HEK293 (cell line): ENCODE measurements around the gene GRIP1.

Experiments
- CTCF ChIA-PET: fragments of 350-600 bp; formaldehyde crosslinking; extraction: SDS; loops from one replicate; lab custom pipeline; 2021; ENCODE audit warnings: antibody characterized with exemption; lab: Yijun Ruan, JAX
- POLR2A ChIA-PET: fragments of 300-600 bp; formaldehyde crosslinking; extraction: SDS; loops from one replicate; lab custom pipeline; 2020; ENCODE audit warnings: antibody characterized with exemption, inconsistent platforms; lab: Yijun Ruan, JAX
- H3K27ac ChIP-seq: fragments of 200-500 bp; sonication (Bioruptor generic); 2 replicates; pipeline ENCODE4 v1.5.1; 2014; ENCODE audit warnings: low read depth, low read length, control low read depth, inconsistent platforms; ENCODE audit errors: extremely low read depth
- H3K36me3 ChIP-seq, 2 experiments: fragments of 200-500 bp in 1 of 2; sonication (Bioruptor generic) in 1 of 2; 1 replicate in 1 of 2; 2 replicates in 1 of 2; pipeline ENCODE4 v1.5.1; 2014 to 2017; ENCODE audit warnings: inconsistent platforms in 2 of 2, low read length in 2 of 2; ENCODE audit not compliant: control insufficient read depth in 2 of 2, insufficient read depth in 1 of 2
- H3K4me1 ChIP-seq: fragments of 200-500 bp; sonication (Bioruptor generic); 2 replicates; pipeline ENCODE4 v1.5.1; 2014; ENCODE audit warnings: mild to moderate bottlenecking, low read length, inconsistent platforms; ENCODE audit not compliant: control insufficient read depth, insufficient read depth
- H3K4me3 ChIP-seq: 2 replicates; pipeline ENCODE4 v1.5.1; 2011; ENCODE audit warnings: low read depth, mild to moderate bottlenecking, control low read depth, low read length, moderate library complexity
- H3K9me3 ChIP-seq: fragments of 200-500 bp; sonication (Bioruptor generic); 2 replicates; pipeline ENCODE4 v1.5.1; 2014; ENCODE audit warnings: low read depth, low read length, inconsistent platforms; ENCODE audit not compliant: control insufficient read depth, insufficient read depth
- EGR2 ChIP-seq: fragments of 450-650 bp; formaldehyde crosslinking; IDR thresholded peaks from 2 replicates; pipeline ENCODE4 v1.5.1; 2016; ENCODE audit warnings: low read depth, missing biosample characterization, missing genetic modification characterization
- KLF10 ChIP-seq: fragments of 450-650 bp; IDR thresholded peaks from 2 replicates; pipeline ENCODE4 v1.5.1; 2018; ENCODE audit warnings: missing biosample characterization, mild to moderate bottlenecking, missing genetic modification characterization
- OVOL3 ChIP-seq: fragments of 450-650 bp; formaldehyde crosslinking; IDR thresholded peaks from 2 replicates; pipeline ENCODE4 v1.5.1; 2016; ENCODE audit warnings: missing biosample characterization, missing genetic modification characterization
- PRDM1 ChIP-seq: fragments of 450-650 bp; formaldehyde crosslinking; IDR thresholded peaks from 2 replicates; pipeline ENCODE4; 2016; ENCODE audit warnings: missing biosample characterization, missing genetic modification characterization
- PRDM10 ChIP-seq: fragments of 450-650 bp; formaldehyde crosslinking; IDR thresholded peaks from 2 replicates; pipeline ENCODE4 v1.5.1; 2016; ENCODE audit warnings: missing biosample characterization, missing genetic modification characterization
- SCRT1 ChIP-seq: fragments of 450-650 bp; formaldehyde crosslinking; IDR thresholded peaks from 2 replicates; pipeline ENCODE4 v1.5.1; 2016; ENCODE audit warnings: missing biosample characterization, missing genetic modification characterization, borderline replicate concordance
- SCRT2 ChIP-seq: fragments of 450-650 bp; formaldehyde crosslinking; IDR thresholded peaks from 2 replicates; pipeline ENCODE4 v1.5.1; 2016; ENCODE audit warnings: missing biosample characterization, missing genetic modification characterization
- ZBTB11 ChIP-seq: fragments of 450-650 bp; formaldehyde crosslinking; conservative IDR thresholded peaks from 2 replicates; pipeline ENCODE4 v1.5.1; 2016; ENCODE audit warnings: low read depth, missing biosample characterization, missing genetic modification characterization
- ZBTB8A ChIP-seq: fragments of 450-650 bp; formaldehyde crosslinking; IDR thresholded peaks from 2 replicates; pipeline ENCODE4 v1.5.1; 2016; ENCODE audit warnings: missing biosample characterization, missing genetic modification characterization
- ZFP69B ChIP-seq: fragments of 450-650 bp; formaldehyde crosslinking; IDR thresholded peaks from 2 replicates; pipeline ENCODE4 v1.5.1; 2016; ENCODE audit warnings: missing biosample characterization, missing genetic modification characterization
- ZNF121 ChIP-seq: fragments of 450-650 bp; formaldehyde crosslinking; IDR thresholded peaks from 2 replicates; pipeline ENCODE4 v1.5.1; 2016; ENCODE audit warnings: missing biosample characterization, missing genetic modification characterization
- ZNF211 ChIP-seq: fragments of 450-650 bp; formaldehyde crosslinking; IDR thresholded peaks from 2 replicates; pipeline ENCODE4 v1.5.1; 2016; ENCODE audit warnings: low read depth, missing biosample characterization, missing genetic modification characterization
- ZNF214 ChIP-seq: fragments of 450-650 bp; formaldehyde crosslinking; IDR thresholded peaks from 2 replicates; pipeline ENCODE4 v1.5.1; 2017; ENCODE audit warnings: missing biosample characterization, mild to moderate bottlenecking, missing genetic modification characterization, borderline replicate concordance
- ZNF248 ChIP-seq: fragments of 450-650 bp; formaldehyde crosslinking; IDR thresholded peaks from 2 replicates; pipeline ENCODE4 v1.5.1; 2017; ENCODE audit warnings: missing biosample characterization, missing genetic modification characterization
- ZNF324 ChIP-seq: fragments of 450-650 bp; formaldehyde crosslinking; IDR thresholded peaks from 2 replicates; pipeline ENCODE4 v1.5.1; 2016; ENCODE audit warnings: missing biosample characterization, missing genetic modification characterization
- ZNF362 ChIP-seq: fragments of 450-650 bp; formaldehyde crosslinking; IDR thresholded peaks from 2 replicates; pipeline ENCODE4 v1.5.1; 2016; ENCODE audit warnings: missing biosample characterization, missing genetic modification characterization
- ZNF560 ChIP-seq: fragments of 450-650 bp; formaldehyde crosslinking; IDR thresholded peaks from 2 replicates; pipeline ENCODE4 v1.5.1; 2017; ENCODE audit warnings: missing biosample characterization, missing genetic modification characterization, borderline replicate concordance
- ZNF629 ChIP-seq: fragments of 450-650 bp; formaldehyde crosslinking; IDR thresholded peaks from 2 replicates; pipeline ENCODE4 v1.5.1; 2017; ENCODE audit warnings: missing biosample characterization, missing genetic modification characterization
- ZNF639 ChIP-seq: fragments of 450-650 bp; formaldehyde crosslinking; IDR thresholded peaks from 2 replicates; pipeline ENCODE4 v1.5.1; 2016; ENCODE audit warnings: missing biosample characterization, missing genetic modification characterization
- ZNF843 ChIP-seq: fragments of 450-650 bp; formaldehyde crosslinking; IDR thresholded peaks from 2 replicates; pipeline ENCODE4 v1.5.1; 2016; ENCODE audit warnings: missing biosample characterization, missing genetic modification characterization
- ZXDB ChIP-seq: fragments of 450-650 bp; formaldehyde crosslinking; IDR thresholded peaks from 2 replicates; pipeline ENCODE4 v1.5.1; 2016; ENCODE audit warnings: missing biosample characterization, missing genetic modification characterization

GRIP1 gene

GRCh38 chr12:66302827-66303169 lies 376.1 kb downstream of the GRIP1 start (continued):
- TF ChIP-seq ZNF362 (tag by site-specific recombination) (peak; percentile 98), ZNF121 (tag by site-specific recombination) (0 out of 2 replicates have a peak, but pooled peaks have one; percentile 9), OVOL3 (tag by site-specific recombination) (0 out of 2 replicates have a peak, but pooled peaks have one; percentile 11), PRDM10 (tag by site-specific recombination) (0 out of 2 replicates have a peak, but pooled peaks have one; percentile 5), ZNF214 (tag by site-specific recombination) (no peak)

- Histone ChIP-seq H3K36me3 (peaks cover 8 to 9% of the 10 kb centered on the region in 2 experiments), H3K4me3 (peak within 1 kb of the TSS; percentile 85), H3K27ac (peak within 1 kb of the TSS; percentile 81), H3K4me1 (no peaks in the 10 kb centered on the region), H3K9me3 (no peaks in the 10 kb centered on the region)
- POLR2A ChIA-PET: interaction anchor here (0.6 to 2.1 kb wide), 14 partner anchors 8 to 1859 kb away, joined by 3 to 22 read pairs (median 4); partner anchors contain the start of genes CAND1, LLPH and TMBIM4
- CTCF ChIA-PET: interaction anchor here (0.6 to 1.6 kb wide), 5 partner anchors 13 to 155 kb away, joined by 3 to 5 read pairs (median 3); no protein-coding TSS in a partner anchor
- TF ChIP-seq ZNF639 (tag by site-specific recombination): 0 out of 2 replicates have a peak, but pooled peaks have one; percentile 46
- no peak for TF ChIP-seq ZNF211 (tag by site-specific recombination)
- TF ChIP-seq ZFP69B (tag by site-specific recombination): peak; percentile 34; the same call in 1 of the 2 replicates
- peak; percentile 90 for TF ChIP-seq PRDM10 (tag by site-specific recombination)
- no peak; the same call in none of the 2 replicates for TF ChIP-seq ZNF843 (tag by site-specific recombination)
- peak; percentile 71 for TF ChIP-seq ZBTB8A (tag by site-specific recombination)
- no peak for TF ChIP-seq ZNF248 (tag by site-specific recombination)
- no peak for TF ChIP-seq KLF10 (tag by site-specific recombination)
- peak; percentile 34; the same call in 1 of the 2 replicates for TF ChIP-seq ZBTB11 (tag by site-specific recombination)
- TF ChIP-seq ZNF324 (tag by site-specific recombination): peak; percentile 60; the same call in 1 of the 2 replicates
- TF ChIP-seq ZNF560 (tag by site-specific recombination): no peak
- peak; percentile 87 for TF ChIP-seq PRDM1
- TF ChIP-seq EGR2: peak; percentile 68; the same call in 1 of the 2 replicates
- no peak for TF ChIP-seq SCRT1
- peak; percentile 73 for TF ChIP-seq ZXDB
- TF ChIP-seq SCRT2 (tag by site-specific recombination): no peak
- peak; percentile 78 for TF ChIP-seq ZNF629
These were observed 376.7 kb downstream of the GRIP1 start, which contains the start of gene HELB for GRCh38 chr12:66301944-66302826. TSS of gene HELB (plus strand) at chr12:66302493. CDS start at chr12:66302604, 111 bp downstream.
